GM18502 (cell line): ENCODE data around the gene JAG1.
"Not testable (repeated sequence)": the region's sequence is repeated elsewhere in the genome, so short reads cannot be mapped to it uniquely, and the experiment has no call there.

ENCODE experiments used
- ATAC-seq: cut with Tn5 transposase; IDR thresholded peaks from one replicate; pipeline ENCODE4 v1.9.1; 2021; ENCODE audit warnings: mild to moderate bottlenecking; ENCODE audit not compliant: unreplicated experiment, poor library complexity

Gene JAG1

DNA sequence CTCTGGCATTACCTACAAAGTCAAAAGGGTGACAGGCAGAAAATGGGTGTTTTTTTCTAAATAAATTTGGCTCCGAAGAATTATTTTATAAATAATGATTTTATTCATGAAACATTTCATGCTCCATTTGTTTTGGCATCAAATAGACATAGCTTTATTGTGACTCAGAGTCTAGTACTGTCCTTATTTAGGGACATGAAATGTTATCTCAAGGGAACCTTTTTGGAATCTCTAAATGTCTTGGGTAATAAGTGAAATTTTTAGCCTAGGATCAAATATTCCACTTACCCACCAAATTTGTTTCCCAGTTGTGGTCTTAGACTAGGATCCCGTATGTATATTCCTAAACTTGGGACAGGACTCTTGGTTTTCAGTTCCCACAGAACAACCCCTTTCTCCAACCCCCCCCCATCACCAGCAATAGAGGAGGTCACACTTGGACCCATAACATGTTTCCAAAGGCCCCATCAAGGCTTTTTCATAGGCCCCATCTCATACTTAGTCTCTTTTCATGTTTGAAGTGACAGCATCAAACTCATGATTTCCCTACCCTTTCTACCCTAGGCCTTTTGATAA, 81.8 kb downstream of the JAG1 start:
- ATAC-seq: no peak

DNA sequence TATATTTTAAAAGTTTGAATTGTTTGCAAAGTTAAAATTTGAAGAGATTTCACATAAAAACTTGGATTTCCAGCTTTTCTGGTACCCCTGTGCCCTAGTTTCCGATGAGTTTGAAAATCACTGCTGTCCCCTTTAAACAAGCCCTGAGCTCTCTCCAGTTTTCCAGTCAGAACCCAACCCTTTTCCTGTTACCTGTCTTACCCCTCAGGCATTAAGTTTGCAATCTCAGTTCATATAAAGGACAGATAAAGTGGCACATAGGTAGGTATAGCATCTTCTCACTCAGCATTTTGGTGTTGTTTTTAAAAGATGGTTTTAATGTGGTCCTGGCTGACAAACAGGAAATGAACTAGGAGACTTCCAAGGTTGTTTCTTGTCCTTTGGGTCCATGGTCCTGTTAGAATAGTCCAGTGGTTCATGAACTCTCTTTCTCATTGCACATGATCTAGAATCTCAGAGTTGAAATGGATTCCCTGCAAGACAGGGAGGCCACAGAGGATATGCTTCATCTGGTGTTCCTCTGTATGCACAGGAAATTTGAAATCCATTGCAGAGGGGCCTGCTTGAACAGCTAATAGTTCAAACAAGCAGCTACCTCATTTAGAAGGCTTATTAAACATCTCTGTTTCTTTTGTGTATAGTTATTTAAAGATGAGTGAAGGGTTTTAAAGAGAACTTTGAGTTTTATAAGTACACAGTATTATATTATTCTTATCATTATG, 82.7 kb downstream of the JAG1 start:
- ATAC-seq: no peak

DNA sequence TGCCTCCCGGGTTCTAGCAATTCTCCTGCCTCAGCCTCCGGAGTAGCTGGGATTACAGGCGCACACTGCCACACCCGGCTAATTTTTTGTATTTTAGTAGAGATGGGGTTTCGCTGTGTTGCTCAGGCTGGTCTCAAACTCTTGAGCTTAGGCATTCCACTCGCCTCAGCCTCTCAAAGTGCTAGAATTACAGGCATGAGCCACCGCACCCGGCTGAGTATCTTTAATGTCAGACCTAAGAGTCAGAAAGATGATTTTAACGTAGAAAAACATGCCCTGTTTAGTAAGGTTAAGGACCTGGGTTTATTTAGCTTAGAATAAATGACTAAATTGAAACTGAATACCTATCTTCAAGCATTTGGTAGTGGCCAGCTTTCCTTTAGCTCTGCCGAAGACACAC, 83.4 kb downstream of the JAG1 start:
- ATAC-seq: not testable (repeated sequence)
